GM03348 (cell line): ENCODE data around the gene USP19.
A peak's percentile ranks its signal among the peaks of the same experiment; 100 is the strongest.

ENCODE experiments used
- DNase-seq: peaks from one replicate; pipeline ENCODE4 v3.0.0; 2012; ENCODE audit warnings: low spot score

The USP19 gene

DNA sequence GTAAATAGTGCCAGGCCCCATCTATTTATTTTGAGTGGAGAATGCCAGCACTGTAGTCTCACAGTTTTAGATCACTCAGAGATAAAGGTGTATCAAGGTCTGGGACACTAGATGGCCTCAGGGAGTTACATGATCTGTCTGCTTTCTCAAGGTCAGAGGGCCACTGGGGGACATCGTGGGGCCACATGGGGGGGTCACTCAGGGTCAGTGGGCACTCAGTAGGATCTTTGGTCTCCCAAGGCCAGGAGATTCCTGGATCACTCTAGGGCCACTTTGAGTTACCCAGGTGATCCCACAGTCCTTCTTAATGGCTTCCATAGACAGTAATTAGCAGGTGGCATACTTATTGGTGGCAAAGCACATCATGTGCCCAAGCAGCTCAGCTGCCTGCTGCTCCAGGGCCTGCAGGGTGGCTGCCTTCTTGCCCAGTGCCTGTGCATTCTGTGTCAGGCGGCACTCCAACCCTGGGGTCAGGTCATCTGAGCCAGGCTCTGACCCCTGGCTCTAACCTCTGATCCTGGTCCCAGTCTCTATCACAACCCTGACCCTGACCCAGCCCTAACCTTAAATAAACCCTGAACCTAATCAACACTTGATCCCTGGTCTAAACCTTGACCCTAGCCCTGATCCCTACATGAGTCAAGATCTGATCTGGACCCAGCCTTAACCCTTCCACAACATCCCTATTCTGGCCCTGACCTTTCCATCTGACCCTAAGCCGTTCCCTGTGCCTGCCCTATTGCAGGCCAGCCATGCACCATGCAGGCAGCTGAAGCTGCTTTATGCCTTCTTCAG, 14.0 kb upstream of the USP19 start:
- no peak for DNase-seq

DNA sequence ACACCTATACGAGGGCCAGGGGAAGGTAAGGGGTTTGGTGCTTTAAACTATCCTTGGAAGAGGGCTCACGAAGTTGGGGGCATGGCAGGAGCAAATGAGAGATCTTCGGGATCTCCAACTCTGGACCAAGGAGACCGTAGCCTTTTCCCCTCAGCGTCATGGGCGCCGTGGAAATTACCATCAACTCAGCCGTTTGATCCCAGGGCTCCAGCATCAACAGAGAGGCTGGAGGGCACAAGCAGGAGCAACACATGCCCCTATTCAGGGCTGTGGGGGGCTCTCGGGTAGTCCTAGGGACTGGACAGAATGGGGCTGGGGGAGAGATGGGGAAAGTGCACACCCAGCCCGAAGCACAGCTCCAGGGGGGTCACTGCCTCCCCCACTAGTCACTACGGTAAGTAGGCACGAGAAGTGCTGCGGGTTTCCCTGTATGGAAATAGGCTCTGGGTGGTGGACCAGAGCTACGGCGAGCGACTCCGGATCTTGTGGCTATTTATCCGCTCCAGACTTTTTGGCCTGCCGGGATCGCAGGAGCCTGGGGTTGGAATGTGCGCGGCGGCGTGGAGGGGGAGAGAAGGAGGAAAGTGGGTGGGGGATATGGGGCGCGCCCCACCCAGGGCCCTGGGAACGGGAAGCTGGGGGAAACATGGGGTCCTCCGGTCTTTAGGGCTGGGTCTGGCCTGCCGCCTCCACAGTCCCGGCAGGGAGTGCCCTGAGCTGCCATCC, 12.8 kb upstream of the USP19 start:
- DNase-seq = peak; percentile 94

DNA sequence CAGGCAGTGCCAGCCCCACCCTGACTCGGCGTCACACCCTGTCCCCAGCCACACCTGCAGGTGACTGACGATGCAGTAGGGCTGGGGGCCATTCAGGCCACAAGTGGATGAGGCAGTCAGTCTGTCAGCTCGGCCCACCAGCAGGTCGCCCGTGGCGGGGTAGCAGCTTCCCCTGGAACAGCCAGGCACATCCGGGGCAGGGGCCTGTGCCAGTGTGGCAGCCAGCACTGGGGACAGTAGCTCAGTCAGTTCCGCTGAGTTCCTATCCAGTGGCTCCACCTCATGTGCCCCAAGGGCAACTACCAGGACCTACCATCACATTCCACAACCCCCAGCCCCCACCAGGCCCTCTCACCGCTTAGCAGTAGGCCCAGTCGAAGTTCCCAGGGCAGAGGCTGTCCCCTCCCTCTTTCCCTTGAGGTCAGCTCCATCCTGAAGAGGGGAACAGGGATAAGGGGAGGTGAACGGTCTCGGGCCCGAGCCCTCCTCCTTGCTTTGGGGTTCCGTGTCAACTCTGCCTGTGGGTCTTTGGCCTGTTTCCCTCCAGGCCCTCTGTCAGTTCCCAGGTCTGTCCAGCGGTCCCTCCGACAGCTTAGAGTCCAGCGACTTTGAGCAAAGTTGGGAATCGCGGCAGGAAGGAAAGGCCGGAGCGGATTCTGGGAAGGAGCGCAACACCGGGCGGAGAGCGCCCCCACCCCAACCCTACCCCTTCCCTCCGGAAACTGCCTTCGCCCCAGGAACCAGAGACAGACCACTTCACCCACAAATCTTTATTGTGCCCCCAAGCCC, 12.0 kb upstream of the USP19 start, which contains the start of gene LAMB2:
LAMB2 (minus strand) TSS at position 614 of the 789 bp plus-strand sequence; CDS start at position 431, 183 bp downstream.
- peak; percentile 89 for DNase-seq

- peak; percentile 14 for DNase-seq
Observed at GRCh38 chr3:49132073-49132436, 11.4 kb upstream of the USP19 start.

- no peak for DNase-seq
Observed at GRCh38 chr3:49131576-49131975, 11.0 kb upstream of the USP19 start.

DNA sequence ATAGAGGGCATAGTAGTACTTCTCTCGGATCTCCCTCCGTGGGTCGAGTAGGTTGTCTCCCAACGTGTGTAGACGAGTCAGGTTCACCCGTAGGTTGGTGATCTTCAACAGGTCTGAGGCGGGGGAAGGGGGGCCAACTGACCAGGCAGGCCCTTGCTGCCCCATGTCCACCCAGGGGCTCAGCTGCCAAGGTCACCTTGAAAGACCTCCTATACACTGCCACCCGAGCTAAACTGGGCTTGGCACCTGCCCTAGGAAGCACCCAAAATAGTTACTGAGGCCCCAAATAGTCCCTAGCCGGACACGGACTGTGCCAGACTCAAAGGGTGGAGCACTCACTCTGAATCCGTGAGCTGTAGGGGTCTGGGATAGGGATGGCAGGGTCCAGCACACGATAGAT, 10.4 kb upstream of the USP19 start:
- DNase-seq = no peak

DNA sequence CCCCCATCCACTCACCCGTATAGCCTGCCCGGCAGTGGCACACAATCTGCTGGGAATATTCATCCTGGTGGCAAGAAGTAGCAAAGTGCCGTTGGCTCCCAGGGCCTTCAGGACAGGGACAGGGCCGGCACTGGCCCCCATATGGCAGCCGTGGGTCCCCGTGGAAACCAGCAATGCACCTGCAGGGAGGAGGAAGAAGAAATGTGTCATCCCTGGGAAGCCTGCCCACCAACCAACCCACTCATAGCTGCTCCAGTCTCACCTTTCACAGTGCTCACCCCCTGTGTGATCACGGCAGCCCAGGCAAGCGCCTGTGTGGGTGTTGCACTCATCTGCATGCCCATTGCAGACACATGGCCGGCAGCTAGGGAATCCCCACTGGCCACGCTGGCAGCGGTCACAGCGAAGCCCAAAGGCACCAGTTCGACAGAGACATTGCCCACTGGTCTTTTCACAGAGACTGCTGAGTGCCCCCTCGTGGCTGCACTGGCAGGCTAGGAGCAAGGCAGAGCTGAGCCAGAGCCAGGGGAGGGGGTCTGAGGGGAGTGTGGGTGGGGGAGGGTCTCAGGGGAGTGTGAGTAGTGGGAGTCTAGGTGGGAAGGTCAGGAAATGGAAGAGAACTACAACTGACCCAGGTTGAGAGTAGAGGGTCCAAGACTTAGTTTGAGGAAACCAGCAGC, 4.5 kb upstream of the USP19 start:
- DNase-seq = no peak

- DNase-seq = no peak
Observed at GRCh38 chr3:49124203-49124602, 3.6 kb upstream of the USP19 start.

DNA sequence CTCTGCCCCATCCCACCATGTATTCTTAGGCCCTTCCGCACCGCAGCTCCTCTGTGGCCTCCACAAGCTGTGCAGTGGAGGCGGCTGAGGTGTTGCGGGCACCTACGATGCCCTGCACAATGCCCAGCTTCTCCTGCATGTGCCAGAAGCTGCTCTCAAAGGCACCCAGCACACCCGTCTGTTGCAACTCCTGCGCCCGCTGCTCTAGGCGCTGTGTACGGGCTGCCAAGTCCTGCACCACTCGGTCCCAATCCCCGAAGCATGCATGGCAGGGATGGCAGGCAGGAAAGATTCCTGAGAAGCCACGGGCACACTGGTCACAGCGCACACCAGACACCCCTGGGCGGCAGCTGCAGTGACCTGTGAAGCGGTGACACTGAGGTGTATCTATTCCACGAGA, 3.1 kb upstream of the USP19 start:
- DNase-seq = no peak

GRCh38 chr3:49122886-49123545, 2.4 kb upstream of the USP19 start:
- no peak for DNase-seq

DNA sequence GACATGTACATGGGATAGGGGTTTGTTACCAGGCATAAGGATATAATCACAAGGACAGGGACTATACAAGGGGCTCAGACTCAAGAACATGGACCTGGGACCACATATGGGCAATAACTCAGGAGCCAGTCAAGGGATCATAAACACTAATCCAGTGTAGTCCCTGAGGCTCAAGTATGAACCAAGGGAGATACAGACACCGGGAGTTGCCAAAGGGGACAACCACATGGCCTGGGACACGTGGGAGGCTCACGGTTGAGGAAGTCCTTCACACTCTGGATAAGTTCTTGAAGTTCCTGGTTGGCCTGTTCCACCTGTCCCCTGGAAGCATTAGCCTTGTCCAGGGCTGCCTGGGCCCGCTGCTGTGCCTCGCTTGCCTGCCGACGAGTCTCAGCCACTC, 1.8 kb upstream of the USP19 start:
- DNase-seq = no peak

DNA sequence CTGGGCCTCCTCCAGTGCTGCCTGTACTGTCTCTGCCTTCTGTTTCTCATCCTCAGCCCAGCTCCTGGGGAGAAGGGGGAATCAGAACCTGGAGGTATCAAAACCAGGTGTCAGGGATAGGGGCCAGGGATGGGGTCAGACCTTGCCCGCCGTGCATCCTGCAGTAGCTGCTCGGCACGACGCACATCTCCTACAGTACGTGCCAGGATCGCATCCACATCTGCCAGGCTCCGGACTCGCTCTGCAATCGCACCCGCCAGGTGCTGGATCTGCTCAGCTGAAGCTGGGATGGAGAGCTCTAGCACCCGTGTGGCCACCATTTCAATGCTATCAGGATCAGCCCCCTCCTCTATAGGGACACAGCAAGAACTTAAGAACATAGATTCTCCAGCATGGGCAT, 1.4 kb upstream of the USP19 start:
- no peak for DNase-seq

DNA sequence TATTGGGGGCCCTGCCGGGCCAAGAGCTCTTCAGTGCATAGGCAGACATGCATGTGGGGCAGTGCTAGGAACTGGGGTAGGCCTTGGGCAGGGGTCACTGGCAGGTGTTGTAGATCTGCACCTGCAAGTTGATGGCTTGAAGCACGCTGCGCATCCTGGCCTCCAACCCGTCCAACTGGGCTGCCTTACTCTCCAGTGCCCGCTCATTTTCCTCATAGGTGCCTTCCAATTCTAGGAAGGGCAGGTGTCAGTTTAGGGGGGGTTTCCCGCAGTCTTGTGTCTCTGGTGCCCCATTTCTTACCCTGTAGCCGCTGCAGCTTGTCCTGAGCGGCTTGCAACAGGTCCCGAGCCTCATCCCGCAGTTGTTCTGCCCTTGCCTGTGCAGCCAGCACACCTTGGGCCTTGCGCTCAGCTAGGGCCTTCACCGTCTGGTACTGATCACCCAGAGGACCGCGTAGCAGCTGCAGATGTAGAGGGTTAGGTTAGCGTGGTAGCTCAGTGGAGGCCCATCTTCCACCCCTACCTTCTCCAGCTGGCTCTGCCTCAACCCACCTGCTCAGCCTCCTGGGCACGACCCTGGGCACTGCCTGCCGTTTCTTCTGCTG, 611 bp upstream of the USP19 start:
- DNase-seq = no peak

GRCh38 chr3:49120096-49120437, 556 bp downstream of the USP19 start:
- peak; percentile 25 for DNase-seq

DNA sequence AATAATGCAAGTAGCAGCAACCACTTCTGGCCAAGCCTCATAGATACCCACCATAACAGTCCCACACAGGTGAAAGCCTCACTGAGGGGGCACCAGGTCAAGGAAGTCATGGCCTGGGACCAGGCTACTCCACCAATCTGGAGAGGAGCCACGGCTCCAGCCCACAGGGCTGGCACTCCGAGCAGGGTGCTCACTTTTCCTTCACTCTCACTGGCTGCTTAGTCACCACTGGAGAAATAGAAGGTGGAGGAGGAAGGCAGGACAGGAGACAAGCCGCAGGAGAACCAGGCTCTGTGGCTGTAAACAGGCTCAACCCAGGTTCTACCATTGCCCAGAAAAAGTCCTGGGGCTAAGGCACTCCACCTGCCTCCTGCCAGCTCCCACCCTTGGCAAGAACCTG, 1.2 kb downstream of the USP19 start:
- peak; percentile 34 for DNase-seq

GRCh38 chr3:49119036-49119435, 1.6 kb downstream of the USP19 start:
- no peak for DNase-seq

DNA sequence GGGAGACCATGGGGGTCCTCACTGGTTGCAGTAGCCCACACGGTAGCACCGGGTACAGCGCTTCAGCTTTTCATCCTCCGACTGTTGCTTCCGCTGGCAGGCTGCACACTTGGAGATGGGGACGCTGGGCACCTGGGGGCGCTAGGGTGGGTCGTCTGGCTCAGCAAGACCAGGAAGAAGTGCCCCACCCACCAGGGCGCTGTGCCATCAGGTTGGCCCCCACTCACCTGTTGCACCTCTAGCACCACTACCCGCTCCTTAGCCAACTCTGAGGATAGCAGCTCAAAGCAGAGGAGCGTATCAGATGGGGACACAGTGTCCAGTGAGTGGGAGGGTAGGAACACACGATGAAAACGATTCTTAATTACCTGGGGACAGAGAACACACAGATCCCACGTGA, 8.4 kb downstream of the USP19 start:
- no peak for DNase-seq

GRCh38 chr3:49111347-49111746, 9.3 kb downstream of the USP19 start:
- DNase-seq = no peak

DNA sequence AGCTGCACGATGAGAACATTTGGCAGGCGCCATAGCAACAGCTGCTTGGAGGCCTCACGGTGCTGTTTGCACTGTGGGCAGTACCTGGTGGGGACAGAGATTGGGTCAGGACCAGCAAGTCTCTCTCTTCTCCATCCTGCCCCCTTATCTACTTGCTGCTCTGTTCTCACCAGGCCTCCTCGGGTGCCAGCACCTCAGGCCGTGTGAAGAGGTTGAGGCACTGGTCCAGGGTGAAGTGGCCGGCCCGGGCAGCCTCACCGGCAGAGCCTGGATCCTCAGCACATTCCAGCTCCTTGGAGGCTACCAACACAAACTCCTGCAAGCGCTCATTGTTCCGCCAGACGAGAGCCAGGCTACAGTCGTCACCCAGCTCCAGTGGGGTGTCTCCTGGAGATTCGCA, 9.8 kb downstream of the USP19 start:
- no peak for DNase-seq

GRCh38 chr3:49108346-49108745, 12.3 kb downstream of the USP19 start:
- no peak for DNase-seq
